MM.1S (cell line): ENCODE results near the gene GPC3.

Source experiments
- DNase-seq: peaks from one replicate; pipeline ENCODE4 v3.0.0-alpha.2; 2015
- H2AFZ ChIP-seq: fragments of 300-600 bp; sonication (generic); 2 replicates; pipeline ENCODE4 v1.6.0; 2016; ENCODE audit warnings: antibody characterized with exemption, low read length
- H3F3A ChIP-seq: fragments of 300-600 bp; sonication (generic); 2 replicates; pipeline ENCODE4 v1.6.1; 2016; ENCODE audit warnings: mild to moderate bottlenecking, antibody characterized with exemption, low read length, moderate library complexity, mixed read lengths; ENCODE audit not compliant: insufficient read depth
- H3K27ac ChIP-seq: fragments of 300-600 bp; sonication (generic); 2 replicates; pipeline ENCODE4 v1.5.1; 2016; ENCODE audit warnings: mild to moderate bottlenecking, low read length
- H3K27me3 ChIP-seq: fragments of 300-600 bp; sonication (generic); replicated peaks from 2 replicates; pipeline ENCODE4 v1.6.0; 2016; ENCODE audit warnings: low read length; ENCODE audit not compliant: insufficient read depth
- H3K36me3 ChIP-seq: fragments of 300-600 bp; sonication (generic); replicated peaks from 2 replicates; pipeline ENCODE4 v1.6.1; 2016; ENCODE audit warnings: mild to moderate bottlenecking, low read length, mixed read lengths; ENCODE audit not compliant: insufficient read depth
- H3K4me1 ChIP-seq: fragments of 300-600 bp; sonication (generic); 2 replicates; pipeline ENCODE4 v1.6.1; 2016; ENCODE audit warnings: low read length, mixed read lengths
- H3K4me2 ChIP-seq: fragments of 300-600 bp; sonication (generic); 2 replicates; pipeline ENCODE4 v1.6.0; 2016; ENCODE audit warnings: low read depth, low read length
- H3K4me3 ChIP-seq: fragments of 300-600 bp; sonication (generic); 2 replicates; pipeline ENCODE4 v1.5.1; 2016; ENCODE audit warnings: low read length, mixed read lengths
- H3K79me2 ChIP-seq: fragments of 300-600 bp; sonication (generic); 2 replicates; pipeline ENCODE4 v1.6.1; 2016; ENCODE audit warnings: mixed run types, low read length, mixed read lengths
- H3K9ac ChIP-seq: fragments of 300-600 bp; sonication (generic); 2 replicates; pipeline ENCODE4 v1.6.1; 2016; ENCODE audit warnings: low read length, mixed read lengths
- H3K9me2 ChIP-seq: fragments of 300-600 bp; sonication (generic); replicated peaks from 2 replicates; pipeline ENCODE4 v1.6.1; 2016; ENCODE audit warnings: mild to moderate bottlenecking, low read length, mixed read lengths; ENCODE audit not compliant: insufficient read depth
- H3K9me3 ChIP-seq: fragments of 300-600 bp; sonication (generic); replicated peaks from 2 replicates; pipeline ENCODE4 v1.6.1; 2016; ENCODE audit warnings: mild to moderate bottlenecking, low read length, mixed read lengths; ENCODE audit not compliant: insufficient read depth
- H4K20me1 ChIP-seq: fragments of 300-600 bp; sonication (generic); 2 replicates; pipeline ENCODE4 v1.6.1; 2016; ENCODE audit warnings: mild to moderate bottlenecking, low read length, moderate library complexity, mixed read lengths; ENCODE audit not compliant: insufficient read depth
- CTCF ChIP-seq: fragments of 300-600 bp; sonication (generic); IDR thresholded peaks from 2 replicates; pipeline ENCODE4 v1.5.1; 2016; ENCODE audit warnings: antibody characterized with exemption, low read length, mixed read lengths
- EZH2 ChIP-seq: fragments of 300-600 bp; sonication (generic); optimal IDR thresholded peaks from 2 replicates; pipeline ENCODE3; 2017; ENCODE audit warnings: low read depth, mild to moderate bottlenecking, antibody characterized with exemption, low read length, mixed read lengths
- EZH2phosphoT487 ChIP-seq: fragments of 300-600 bp; sonication (generic); IDR thresholded peaks from 2 replicates; pipeline ENCODE4 v1.6.1; 2018; ENCODE audit warnings: antibody characterized with exemption, low read length

Gene GPC3

GRCh38 chrX:133985164-133985966, at the start of gene GPC3:
Gene GPC3, minus strand, starts transcription at chrX:133985594.
- H3K4me1 ChIP-seq, result no peaks in the 10 kb centered on the region
- no peaks in the 10 kb centered on the region for H3K27me3 ChIP-seq
- no peaks in the 10 kb centered on the region for H3K9me2 ChIP-seq
- no peaks in the 10 kb centered on the region for H3K9me3 ChIP-seq
- H3K4me2 ChIP-seq, result no peak within 1 kb of the TSS
- no peak within 1 kb of the TSS for H2AFZ ChIP-seq
- H3K27ac ChIP-seq, result no peak within 1 kb of the TSS
- H3K4me3 ChIP-seq, result no peak within 1 kb of the TSS
- DNase-seq, result no peak
- no peaks in the 10 kb centered on the region for H4K20me1 ChIP-seq
- no peaks in the 10 kb centered on the region for H3F3A ChIP-seq
- no peaks in the 10 kb centered on the region for H3K79me2 ChIP-seq
- no peaks in the 10 kb centered on the region for H3K36me3 ChIP-seq
- TF ChIP-seq CTCF (no peak), EZH2 (no peak), EZH2phosphoT487 (no peak)
- no peak within 1 kb of the TSS for H3K9ac ChIP-seq

DNA sequence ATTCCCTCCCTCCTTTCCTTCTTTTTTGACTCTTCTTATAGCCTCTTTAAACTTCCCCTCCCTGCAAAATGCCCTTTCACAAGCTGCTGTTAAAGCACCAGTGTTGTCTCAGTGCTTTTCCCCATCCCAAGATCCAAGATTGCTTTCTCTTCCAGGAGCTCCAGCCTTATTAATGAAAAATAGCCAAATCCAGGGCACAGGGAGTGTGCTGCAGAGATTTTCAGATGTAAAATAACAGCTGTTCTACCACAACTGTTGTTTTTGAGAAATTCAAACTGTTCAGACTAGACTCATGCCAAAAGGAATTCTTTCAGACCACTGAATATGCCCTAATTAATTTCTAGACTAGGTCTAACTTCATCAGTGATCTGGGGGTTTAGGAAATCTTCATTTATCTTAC, 47.0 kb upstream of the GPC3 start:
- TF ChIP-seq CTCF, result no peak
- no peak for TF ChIP-seq EZH2
- Histone ChIP-seq H3K36me3 (no peaks in the 10 kb centered on the region), H3K9me3 (no peaks in the 10 kb centered on the region), H3K27me3 (no peaks in the 10 kb centered on the region), H3F3A (no peaks in the 10 kb centered on the region), H4K20me1 (no peaks in the 10 kb centered on the region), H3K4me2 (no peak overlapping the region), H3K4me3 (no peak overlapping the region), H3K9ac (no peak overlapping the region), H2AFZ (no peak overlapping the region), H3K4me1 (no peaks in the 10 kb centered on the region), H3K9me2 (no peaks in the 10 kb centered on the region), H3K79me2 (no peaks in the 10 kb centered on the region), H3K27ac (no peak overlapping the region)
- DNase-seq, result no peak

- Histone ChIP-seq H3K4me2 (peak overlapping the region; percentile 33; the same call in 1 of the 2 replicates), H3K27me3 (no peaks in the 10 kb centered on the region), H3K9ac (no peak overlapping the region), H3K4me3 (no peak overlapping the region), H3K79me2 (no peaks in the 10 kb centered on the region), H2AFZ (no peak overlapping the region), H3F3A (no peaks in the 10 kb centered on the region), H3K36me3 (no peaks in the 10 kb centered on the region), H3K27ac (no peak overlapping the region), H3K9me3 (no peaks in the 10 kb centered on the region), H4K20me1 (no peaks in the 10 kb centered on the region), H3K9me2 (no peaks in the 10 kb centered on the region), H3K4me1 (no peaks in the 10 kb centered on the region)
- DNase-seq, result peak; percentile 41
- no peak for TF ChIP-seq EZH2phosphoT487
- TF ChIP-seq EZH2, result no peak
- TF ChIP-seq CTCF, result peak; percentile 34
Measured at GRCh38 chrX:134026565-134027311, 41.3 kb upstream of the GPC3 start.
